Muscle of back (tissue), 11 donors: ENCODE data around the gene DIP2C. TPM values are rescaled to one million over a fixed set of nuclear protein-coding genes. Genes with fewer than 3 reads are reported as not detected.
"Not testable (repeated sequence)": the region's sequence is repeated elsewhere in the genome, so short reads cannot be mapped to it uniquely, and the experiment has no call there.

Experiments used
- DNase-seq, 3 donors: peaks; one replicate each; pipeline versions ENCODE4 v3.0.0 to v3.0.0-alpha.2; 2013
- polyA plus RNA-seq, 10 donors: library from polyadenylated mRNA; unstranded; fragments of 120-200 nt; gene quantifications; one replicate each; pipeline ENCODE4 v1.2.1, GENCODE V29; 2013; ENCODE audit not compliant: insufficient read length in 10 of 10

Gene DIP2C
- polyA plus RNA-seq, 10 donors: 23.3 to 30.9 (median 25.9) TPM

DNA sequence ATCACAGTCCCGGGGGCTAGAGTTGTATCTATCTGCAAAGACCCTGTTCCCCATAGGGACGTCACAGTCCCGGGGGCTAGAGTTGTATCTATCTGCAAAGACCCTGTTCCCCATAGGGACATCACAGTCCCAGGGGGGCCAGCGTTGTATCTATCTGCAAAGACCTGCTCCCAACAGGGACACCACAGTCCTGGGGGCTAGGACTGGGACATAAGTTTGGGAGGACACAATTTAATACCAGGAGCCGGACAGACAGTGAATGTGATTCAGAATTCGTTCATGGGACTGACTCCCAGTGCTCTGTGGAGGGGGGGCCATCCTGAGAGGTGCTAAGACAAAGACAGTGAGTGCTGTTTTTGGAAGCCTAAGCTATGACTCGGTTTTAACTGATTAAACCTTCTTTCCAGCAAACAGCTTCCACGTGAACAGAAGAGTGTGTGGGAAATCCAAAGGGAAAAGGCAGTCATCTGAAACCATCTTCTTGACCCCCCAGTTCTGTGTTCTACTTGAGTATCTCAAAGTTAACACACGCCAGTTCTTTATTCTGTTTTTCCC lies 153.0 kb downstream of the DIP2C start:
- DNase-seq: no peak

DNA sequence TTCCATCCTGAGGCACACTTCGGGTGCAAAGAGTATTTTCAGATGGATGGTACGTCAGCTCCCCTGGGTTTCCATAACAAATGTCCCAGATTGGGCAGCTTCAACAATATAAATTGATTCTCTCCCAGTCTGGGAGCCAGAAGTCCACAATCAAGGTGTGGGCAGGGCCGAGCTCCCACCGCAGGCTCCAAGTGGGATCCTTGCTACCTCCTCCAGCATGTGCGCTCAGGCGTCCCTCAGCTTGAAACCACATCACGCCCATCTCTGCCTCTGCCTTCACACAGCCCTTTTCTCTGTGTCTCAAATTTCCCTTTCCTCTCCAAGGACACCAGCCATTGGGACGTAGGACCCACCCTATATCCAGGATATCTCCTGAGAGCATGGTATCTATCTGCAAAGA lies 153.5 kb downstream of the DIP2C start:
- DNase-seq: no peak

DNA sequence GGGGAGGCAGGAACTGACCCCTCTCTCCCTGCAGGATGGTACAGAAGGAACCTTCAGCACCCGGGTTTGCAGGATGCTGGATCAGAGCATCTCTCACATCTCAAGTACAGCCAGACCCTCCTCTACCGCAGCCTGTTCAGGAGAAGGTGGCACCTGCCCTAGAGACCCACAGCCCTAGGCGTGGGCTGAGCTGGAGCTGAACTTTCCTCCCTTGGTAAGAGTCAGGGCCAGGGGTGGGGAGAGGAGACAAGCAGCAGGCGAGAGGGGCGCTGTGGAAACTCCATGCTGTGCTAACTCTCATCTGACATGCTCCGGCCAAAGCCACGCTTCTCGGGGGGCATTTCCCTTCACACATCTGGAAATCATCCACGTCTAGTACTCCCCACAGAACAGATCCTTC lies 154.4 kb downstream of the DIP2C start:
- no peak for DNase-seq

DNA sequence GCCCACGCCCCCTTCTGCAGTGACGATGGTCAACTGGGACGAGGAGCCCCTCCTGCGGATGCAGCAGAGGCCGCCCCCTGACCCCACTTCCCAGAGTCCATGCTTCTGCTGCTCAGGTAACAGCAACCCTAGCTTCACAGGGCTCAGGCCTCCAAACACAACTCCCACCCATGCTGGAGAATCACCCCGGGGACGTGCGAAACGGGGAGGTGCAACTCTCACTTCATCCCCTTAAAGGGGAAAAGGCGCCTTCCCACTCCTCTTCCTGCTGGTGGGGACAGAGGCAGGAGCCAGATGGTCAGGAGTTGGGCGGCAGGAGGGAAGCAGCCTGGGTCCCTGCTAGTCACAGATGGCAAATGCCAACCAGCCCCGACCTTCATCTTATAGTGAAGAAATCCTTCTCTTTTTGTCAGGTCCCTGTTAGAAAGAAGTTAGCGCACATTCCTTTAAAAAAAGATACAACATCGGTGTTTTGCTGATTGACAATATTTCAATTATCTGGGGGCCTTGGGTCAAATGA lies 155.4 kb downstream of the DIP2C start:
- DNase-seq: no peak

DNA sequence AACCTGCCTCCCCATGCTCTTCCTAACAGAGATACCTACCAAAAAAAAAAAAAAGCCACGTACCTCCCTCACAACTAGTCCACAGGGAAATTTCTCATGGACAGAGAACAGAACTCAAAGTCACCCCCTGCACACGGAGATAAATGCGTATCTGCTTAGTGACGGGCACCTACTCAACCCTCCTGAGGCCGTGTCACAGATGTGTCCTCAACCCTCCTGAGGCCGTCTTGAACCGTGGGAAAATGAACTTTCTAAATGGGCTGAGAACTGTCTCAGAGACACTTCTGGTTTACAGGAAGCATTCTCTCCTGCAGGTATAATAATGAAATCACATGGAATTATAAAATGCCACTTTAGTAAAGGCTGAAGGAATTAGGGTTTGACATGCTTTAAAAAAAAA lies 155.9 kb downstream of the DIP2C start:
- no peak for DNase-seq

DNA sequence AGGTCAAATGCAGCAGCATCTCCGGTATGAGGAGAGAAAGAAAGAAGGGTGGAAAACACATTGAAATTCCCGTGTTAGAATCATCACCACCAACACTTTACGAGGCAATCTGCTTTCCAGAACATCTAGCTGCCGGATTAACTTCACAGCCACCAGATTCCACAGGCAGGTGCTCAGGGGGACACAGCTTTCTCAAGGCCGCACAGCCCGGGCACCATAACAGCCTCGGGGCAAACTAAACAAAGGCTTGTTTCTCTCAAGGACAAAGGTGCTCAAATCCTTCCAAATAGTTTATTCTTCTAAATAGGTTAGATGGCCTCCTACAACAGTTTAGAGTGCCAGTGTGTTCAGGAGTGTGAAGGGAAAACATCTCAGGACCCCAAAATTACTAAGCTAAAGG lies 156.3 kb downstream of the DIP2C start:
- no peak for DNase-seq

DNA sequence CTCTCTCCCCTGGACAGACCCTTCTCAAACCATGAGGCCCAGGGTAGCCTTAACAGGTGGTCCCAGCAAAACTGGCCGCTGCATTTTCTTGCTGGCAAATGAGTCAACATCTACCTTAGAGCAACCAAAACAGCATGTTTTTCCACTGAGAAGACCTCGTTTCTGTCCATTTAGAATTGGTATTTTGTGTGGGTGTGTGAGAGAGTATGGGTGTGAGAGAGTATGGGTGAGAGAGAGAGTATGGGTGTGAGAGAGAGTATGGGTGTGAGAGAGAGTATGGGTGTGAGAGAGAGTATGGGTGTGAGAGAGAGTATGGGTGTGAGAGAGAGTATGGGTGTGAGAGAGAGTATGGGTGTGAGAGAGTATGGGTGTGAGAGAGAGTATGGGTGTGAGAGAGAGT lies 157.1 kb downstream of the DIP2C start:
- DNase-seq: not testable (repeated sequence)

DNA sequence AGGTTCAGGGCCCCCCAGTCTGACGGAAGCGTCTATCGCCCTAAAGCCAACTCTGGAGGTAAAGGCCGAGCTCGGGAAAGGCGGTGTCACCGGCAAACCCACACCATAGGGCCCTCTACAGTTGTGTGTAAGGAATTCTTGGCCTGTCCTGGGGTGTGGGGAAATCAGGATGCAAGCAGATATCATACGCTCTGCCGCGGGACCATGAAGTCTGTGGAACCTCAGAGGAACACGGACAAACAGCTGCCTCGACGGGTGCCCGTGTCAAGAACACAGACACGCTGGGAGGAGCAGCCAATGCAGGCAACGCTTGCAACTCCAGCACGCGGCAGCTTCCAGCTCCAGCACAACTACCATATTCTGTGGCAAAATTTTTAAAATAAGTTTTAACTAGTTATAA lies 157.9 kb downstream of the DIP2C start:
- no peak for DNase-seq

DNA sequence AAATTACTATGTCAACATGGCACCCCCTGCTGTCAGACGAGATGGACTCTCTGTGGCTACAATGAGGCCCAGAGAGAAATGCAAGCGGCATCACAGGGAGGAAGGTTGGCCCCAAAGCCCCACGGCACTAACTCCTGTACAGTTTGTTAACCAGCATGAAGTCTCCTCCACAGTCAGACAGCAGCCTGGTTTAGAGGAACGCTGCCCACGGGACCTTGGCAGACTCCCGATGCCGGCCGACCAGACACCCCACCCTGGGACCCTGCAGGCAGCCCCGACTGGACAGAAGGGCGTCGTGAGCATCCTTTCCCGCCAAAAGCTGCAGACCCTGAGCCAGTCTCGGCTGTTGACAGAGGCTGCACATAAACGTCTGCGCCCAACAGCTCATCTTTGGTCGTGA lies 158.8 kb downstream of the DIP2C start:
- DNase-seq: no peak

DNA sequence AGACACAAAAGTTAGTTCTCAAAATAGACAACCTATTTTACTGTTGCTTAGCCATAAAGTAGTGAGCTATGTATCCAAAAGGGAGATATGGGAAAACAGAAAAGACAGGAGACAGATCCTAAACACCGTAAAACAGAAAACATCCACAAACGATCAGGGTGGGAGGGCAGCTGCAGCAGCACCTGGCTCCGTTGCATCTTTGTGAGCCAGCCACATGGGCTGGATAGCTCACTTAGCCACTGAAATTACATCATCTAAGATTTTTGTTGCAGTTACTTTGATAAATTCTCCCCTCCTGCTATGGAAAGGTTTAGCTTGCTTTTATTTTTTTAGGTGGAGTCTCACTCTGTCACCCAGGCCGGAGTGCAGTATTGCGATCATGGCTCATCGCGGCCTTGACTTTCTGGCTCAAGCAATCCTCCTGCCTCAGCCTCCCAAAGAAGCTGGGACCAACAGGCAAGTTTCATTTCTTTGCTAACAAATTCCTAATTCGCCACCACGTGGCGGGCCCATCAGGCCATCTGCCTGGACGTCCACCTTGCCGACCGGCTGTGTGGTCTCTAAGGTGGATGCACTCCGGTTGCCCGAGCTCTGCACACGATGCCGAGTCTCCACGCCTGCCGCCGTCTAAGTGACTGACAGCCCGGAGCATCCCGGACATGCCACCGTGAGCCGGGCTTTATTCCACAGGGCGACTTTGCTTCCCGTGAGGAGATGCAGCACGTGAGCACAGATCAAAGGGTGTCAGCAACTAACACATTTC lies 159.8 kb downstream of the DIP2C start:
- no peak for DNase-seq

DNA sequence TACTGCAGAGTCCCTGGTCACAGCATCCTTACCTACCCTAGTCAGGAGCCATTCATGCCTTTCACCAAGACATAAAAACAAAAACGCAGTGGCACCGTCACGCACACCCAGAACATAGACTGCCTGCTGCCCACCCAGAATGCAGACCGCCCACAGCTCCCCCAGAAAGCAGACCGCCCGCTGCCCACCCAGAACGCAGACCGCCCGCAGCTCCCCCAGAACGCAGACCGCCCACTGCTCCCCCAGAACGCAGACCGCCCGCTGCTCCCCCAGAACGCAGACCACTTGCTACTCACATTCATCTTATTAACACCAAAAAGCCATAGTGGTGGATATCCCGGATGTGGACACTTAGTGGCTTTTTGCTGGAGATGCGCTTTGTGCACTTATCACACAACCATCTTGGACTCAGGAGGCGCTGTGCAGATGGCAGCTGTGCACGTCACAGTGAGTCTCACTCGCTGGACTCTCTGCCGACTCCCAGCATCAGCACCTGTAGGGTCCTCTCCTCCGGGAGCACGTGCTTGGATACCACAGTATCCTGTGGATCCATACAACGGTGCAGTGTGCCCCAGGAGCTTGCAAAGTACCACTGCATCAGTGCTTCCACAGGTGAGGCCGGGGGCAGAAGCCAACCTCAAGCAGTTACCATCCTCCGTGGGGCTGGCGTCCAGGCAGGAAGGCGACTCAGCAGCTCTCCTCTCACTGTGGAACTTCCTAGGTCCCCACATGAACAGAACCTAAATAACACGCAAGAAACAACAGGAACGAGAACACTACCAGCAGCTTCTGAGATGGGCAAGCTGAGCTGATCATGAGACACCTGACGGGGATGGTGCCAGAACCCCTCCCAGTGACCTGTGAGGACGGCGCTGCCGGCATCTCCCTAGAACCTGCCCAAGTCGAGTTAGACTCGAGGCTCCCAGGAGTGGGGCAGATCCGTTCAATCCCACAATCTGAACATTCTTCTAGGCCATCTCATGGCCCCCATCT lies 161.0 kb downstream of the DIP2C start:
- DNase-seq: no peak

DNA sequence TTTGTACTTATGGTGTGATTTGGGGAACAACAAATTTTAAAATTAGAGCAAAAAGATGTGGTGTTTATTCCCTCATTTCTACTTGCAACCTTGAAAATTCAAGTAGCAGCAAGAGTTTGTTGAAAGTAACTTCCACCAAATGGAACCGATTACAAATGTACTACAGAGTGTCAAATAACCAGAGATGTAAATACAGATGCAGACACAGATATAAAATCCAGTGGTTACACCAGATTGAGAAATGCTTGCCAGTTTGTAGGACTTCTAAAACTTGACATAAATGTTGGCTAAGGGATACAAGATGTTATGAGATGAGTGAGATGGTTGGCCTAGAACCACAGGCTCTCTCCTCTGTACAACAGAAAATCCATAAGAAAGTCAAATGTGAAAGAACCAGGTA lies 162.1 kb downstream of the DIP2C start:
- no peak for DNase-seq

DNA sequence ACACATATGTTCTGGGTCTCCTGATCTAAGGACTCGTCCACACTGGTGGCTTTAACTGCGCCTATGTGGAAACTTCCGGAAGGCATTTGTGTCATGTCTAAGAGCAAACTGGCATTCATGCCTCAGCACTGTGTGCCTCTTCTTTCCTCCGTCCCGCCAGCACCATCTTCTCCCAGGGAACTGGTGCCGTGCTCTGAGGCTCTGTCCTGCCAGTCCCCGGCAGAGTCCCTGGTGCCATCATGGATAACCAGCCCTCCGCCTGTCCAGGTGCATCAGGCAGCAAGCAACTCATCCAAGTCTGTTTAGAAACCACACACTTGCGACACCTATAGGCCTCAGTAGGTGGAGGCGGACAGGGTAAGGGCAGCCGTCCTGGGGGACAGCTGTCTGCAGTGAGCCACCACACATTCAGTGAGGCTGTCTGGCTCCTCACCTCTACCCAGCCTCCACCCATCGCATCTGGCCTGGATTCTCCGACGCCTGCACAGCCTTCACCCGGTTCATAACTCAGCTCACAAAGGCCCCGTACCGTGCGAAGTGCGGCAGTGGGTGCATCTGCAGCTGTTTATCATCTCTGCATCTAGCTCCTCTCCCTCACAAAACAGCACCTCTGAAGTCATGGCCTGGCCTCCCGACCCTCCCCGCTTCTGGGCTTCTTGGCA lies 162.7 kb downstream of the DIP2C start:
- DNase-seq: no peak

DNA sequence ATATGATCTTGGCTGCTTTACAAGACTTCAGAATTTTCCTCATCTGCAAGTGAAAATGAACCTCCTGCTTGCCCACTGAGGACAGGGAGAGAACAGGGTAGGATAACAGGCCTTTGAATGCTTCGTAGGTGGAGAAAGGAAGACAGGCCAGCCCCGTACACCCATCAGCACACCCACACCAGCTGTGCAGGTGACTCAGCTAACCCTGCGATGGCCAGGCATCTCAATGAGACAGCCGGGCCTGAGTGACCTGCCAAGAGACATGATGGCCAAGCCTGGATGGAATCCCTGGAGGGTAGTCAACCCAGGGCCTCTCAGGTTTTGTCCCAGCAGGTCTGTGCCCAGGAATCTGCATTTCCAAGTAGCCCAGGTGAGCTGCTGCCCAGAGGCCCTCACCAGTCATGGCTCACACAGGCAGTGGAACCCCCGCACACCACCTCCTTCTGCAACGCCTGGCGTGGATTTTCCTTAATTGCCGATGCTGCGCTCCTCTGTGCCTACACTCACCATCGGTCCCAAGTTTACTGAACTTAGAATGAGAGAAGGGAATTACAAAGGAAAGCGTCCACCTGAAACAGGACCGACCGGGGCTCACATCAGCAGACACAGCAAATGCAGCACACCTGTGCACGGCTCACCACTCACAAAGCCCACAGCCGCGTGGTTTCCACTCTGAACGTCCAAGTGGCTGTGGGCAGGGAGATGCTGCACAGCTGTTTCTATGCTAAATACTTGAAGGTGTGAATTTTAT lies 163.7 kb downstream of the DIP2C start:
- DNase-seq: no peak

DNA sequence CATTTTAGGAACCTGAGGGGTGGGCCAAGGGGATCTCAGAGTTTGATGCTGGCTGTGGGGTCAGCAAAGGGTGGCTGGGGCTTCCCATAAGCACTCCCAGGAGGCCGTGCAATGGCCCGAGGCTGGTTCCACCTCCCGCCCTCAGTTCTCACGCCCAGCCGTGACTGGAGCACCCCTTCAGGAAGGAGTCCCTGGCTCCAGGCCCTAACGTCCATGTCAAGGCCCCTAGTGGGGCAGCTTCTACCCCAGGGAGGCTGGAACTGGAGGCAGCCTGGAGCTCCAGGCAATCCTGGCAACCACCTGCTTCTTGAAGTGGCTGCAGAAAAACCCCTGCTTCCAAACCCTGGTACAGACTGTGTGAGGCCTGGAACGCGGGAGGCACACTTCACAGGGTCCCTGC lies 165.5 kb downstream of the DIP2C start:
- no peak for DNase-seq

DNA sequence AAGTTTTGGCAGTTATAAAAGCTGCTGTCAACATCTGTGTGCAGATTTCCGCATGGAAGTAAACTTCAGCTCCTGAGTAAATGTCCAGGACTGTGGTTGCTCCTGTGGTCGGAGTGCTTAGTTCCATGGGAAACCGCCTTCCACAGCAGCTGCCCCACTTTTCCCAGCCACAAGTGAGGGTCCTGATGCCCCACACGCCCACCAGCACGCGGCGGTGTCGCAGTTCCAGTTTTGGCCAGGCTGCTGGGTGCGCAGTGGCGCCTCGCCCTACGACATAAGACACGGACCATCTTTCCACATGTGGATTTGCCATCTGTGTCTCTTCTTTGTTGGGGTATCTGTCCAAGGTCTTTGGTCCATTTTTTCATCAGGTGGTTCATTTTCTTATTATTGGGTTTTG lies 167.1 kb downstream of the DIP2C start:
- DNase-seq: no peak

DNA sequence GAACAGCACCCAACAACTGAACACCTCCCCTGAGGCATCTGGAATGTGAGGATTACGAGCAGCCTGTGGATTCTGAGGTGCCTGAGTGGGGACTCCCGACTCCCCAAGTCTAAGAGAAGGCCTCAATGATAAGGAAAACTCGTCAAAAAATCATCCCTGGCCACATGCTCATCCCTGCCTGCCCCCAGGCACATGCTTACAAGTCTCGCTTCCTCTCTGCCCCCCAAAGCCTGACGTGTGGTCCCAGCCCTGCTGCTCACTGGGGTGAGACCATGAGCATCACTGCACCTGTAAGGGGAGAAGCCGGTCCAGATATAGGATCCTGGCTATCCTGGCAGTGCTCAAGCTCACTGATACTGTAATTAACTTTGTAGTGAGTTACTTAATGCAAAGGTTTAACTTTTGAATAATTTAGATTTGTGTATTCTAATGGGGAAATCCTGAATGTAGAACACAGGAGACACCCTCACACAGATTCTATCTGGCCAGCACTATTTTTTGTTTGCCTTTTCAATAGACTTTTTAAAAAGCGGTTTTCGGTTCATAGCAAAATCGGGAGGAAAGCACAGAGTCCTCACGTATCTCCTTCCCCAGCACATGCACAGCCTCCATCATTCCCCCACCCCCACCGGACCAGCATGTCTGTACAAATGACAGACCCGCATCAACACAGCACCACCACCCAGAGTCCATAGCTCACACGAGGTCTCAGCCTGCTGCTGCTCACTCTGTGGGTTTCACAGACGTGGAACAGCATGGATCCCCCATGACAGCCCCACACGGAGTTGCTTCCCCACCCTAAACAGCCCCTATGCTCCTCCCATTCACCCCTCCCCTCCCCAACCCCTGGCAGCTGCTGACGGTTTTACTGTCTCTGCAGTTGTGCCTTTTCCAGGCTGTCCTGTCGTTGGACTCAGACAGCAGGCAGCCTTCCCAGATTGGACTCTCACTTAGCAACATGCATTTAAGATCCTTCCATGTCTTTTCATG lies 167.9 kb downstream of the DIP2C start:
- DNase-seq: peak; percentile 71 to 86 (median 77)

DNA sequence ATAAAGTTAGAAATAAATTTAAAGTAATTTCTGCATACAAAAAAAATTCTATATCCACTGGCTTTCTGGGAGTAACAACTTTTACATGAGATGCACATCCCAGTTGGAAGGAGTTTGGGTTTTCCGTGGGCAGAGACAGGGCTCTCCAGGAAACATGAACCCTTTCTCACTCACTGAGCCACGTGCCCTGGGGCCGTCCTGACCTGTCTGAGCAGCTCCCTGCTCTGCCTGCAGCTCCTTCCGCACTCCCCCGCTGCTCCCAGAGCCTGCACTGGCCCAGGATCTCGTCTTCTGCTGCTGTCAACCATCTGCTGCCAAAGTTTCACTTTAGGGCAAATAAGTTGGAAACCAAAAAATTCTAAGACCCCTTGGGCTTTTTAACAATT lies 169.1 kb downstream of the DIP2C start:
- peak in 2 of 3 donors; percentile 43 to 51 for DNase-seq

DNA sequence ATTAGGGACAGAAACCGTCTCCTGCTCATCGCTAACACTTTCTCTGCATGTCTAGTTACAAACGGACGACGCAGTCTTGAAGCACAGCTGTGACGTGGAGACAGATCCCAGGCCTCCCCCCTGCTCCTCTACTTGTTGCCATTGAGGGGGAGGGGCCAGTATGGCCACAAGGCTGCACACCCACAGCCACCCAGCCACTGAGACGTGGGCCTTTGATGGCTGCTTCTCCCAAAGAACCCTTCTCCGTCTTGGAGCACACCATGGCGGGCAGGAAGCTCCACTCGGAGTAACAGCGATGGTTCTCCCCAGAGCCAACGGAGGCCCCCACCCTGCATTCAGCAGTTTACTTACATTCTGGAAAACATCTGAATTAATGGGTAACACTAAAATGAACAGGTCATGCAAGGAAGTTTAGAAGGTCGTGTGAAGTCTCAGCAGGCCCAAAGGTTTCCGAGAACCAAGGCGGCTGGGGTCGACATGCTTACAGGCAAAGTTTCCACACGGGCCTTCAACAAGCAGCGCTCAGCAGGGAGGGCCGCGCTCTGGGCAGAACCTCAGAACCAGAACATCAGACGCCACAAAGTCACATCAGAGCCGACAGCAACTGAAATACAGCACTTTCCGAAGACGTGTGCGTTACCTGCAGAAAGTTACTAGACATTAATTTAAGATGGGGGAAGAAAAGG lies 169.6 kb downstream of the DIP2C start:
- DNase-seq: no peak
